D721Med (cell line): ENCODE measurements around the gene TMEM178A.

Experiments
- DNase-seq: peaks from one replicate; pipeline ENCODE4 v3.0.0; 2011; ENCODE audit warnings: low spot score; ENCODE audit not compliant: insufficient read length
- FAIRE-seq: peaks from 2 replicates; lab custom pipeline; 2011; peaks lifted over from hg19 to GRCh38; lab: Jason Lieb, UNC
- TF ChIP-seq, protein P1 (sequence below): IDR thresholded peaks from 2 replicates; pipeline ENCODE4 v1.5.1; 2012; ENCODE audit warnings: mild to moderate bottlenecking, control low read depth; ENCODE audit not compliant: insufficient read depth; ENCODE audit errors: missing control alignments

TMEM178A gene

GRCh38 chr2:39717067-39717466 lies 51.4 kb downstream of the TMEM178A start:
- TF ChIP-seq, protein P1, sequence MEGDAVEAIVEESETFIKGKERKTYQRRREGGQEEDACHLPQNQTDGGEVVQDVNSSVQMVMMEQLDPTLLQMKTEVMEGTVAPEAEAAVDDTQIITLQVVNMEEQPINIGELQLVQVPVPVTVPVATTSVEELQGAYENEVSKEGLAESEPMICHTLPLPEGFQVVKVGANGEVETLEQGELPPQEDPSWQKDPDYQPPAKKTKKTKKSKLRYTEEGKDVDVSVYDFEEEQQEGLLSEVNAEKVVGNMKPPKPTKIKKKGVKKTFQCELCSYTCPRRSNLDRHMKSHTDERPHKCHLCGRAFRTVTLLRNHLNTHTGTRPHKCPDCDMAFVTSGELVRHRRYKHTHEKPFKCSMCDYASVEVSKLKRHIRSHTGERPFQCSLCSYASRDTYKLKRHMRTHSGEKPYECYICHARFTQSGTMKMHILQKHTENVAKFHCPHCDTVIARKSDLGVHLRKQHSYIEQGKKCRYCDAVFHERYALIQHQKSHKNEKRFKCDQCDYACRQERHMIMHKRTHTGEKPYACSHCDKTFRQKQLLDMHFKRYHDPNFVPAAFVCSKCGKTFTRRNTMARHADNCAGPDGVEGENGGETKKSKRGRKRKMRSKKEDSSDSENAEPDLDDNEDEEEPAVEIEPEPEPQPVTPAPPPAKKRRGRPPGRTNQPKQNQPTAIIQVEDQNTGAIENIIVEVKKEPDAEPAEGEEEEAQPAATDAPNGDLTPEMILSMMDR: no peak
- DNase-seq (no peak), FAIRE-seq (no peak)

DNA sequence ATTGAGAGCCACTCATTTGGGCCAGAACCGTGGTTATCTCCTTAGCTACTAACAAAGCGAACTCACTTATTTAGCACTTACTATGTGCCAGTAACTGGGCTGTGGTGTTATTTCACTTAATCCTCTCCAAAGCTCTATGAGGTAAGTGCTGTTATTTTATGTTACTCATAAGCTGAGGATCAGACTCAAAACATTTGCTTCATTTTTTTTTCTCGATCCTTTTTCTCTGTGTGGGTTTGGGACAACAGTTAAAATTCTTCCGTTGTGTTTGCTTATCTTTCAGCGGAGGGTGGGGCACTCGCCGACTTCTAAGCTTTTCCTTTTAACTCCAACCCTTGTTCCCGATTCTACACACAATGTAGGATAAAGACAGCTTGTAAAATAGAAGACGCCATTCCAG lies 52.8 kb downstream of the TMEM178A start:
- no peak for DNase-seq
- TF ChIP-seq, protein P1: no peak
- no peak for FAIRE-seq

DNA sequence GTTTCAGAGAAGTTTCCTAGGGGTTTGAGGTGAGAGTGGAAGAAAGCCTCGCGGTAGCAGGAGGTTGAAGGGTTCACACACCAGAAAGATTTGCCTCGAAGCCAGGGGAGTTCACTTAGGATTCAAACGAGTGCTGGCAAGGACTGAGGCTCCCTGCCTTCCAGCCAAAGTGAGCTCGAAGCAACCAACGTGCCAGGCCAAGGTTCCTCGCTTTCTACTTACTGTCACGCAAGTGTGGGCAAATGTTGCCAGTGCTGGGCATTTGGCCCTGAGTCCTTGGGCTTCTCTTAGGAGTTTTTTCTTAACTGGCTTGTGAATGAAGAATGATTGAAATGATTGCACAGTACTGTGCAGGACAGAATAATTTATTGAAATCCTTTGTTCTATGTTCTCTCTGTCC lies 53.6 kb downstream of the TMEM178A start:
- FAIRE-seq: no peak
- DNase-seq: no peak
- TF ChIP-seq, protein P1: no peak

- TF ChIP-seq, protein P1: no peak
- DNase-seq (no peak), FAIRE-seq (no peak)
Measured at GRCh38 chr2:39720970-39721369, 55.3 kb downstream of the TMEM178A start.

DNA sequence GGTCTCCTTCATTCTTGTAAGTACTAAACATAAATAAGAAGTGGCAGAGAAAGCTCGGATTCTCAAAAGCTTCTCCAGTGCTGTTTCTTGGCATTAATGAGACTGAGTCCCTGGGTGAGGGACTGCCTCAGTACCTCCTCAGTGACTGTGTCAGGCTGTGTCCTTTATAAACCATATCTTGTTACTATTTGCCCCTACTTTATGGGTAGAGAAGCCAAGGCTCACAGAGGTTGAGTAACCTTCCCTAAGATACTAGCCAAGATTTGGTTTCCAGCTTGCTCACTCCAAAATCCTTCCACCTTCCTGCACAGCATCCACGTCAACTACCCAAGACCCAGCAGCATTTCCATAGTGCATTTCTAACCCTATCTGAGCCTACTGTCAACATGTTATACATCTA lies 57.8 kb downstream of the TMEM178A start:
- FAIRE-seq: no peak
- DNase-seq: no peak
- TF ChIP-seq, protein P1: no peak

DNA sequence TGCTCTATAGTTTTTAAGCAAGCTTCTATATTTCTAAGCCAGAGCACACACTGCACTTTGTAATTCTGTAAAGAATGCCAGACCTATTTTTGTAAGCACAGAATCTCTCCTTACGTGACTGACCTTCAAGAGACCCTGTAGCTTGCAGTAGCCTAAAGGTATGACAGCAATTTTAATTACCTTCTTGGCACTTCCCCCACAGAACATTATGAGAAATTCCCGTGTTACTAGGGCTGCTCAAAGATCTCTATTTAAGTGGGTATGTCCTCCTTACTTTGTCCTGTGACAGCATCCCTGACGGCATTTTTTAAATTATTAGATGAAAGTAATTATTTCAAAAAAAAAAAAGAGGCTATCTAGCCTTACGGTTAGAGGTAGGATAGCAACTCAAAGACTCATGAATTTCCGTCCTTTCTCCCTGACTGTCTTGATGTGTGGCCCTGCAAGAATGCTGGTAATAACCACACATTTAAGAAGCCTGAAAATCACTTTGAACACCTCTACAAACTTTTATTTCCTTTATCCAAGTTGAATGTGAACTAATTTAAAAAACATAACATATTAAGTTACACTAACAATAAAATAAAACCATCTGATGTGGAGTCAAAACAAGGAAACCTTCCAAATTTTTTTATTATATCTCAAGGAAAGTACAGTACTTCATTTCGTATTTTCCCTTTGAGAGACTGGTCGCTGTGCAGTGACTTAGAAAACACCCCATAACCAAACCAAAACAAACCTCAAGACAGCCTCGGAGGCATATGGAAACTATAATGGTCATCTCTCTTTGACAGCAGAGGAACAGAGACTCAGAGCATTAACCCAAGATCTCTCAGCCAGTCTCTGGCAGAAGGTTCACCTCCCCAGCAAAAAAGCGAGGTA lies 58.5 kb downstream of the TMEM178A start:
- FAIRE-seq: no peak
- no peak for DNase-seq
- TF ChIP-seq, protein P1: no peak

DNA sequence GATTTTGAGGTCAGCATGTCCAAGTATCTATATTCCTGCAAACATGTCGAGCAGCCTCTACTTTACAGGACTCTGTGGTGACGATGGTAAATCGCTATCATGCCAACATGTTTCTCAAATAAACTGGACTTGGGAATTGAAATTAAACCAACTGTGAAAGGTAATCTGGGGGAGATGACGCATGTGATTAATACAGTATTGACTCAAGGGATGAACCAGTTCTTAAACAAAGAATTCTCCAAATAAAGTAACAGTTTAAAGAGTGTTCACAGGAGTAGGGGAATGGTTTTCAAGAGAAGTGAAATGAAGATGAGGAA lies 59.1 kb downstream of the TMEM178A start:
- FAIRE-seq (no peak), DNase-seq (no peak)
- TF ChIP-seq, protein P1: no peak
